Uterus (tissue), 2 donors: ENCODE data around the gene UQCC2.

Source experiments
- CTCF ChIP-seq, 4 experiments: fragments of 200-600 bp in 2 of 4; fragments of 450-650 bp in 2 of 4; sonication (generic) in 2 of 4; IDR thresholded peaks; one replicate each; pipeline ENCODE4 v1.5.1; 2016 to 2019; ENCODE audit warnings: antibody characterized with exemption in 4 of 4, mild to moderate bottlenecking in 2 of 4, moderate library complexity in 1 of 4
- POLR2A ChIP-seq, 2 donors: fragments of 450-650 bp; IDR thresholded peaks; one replicate each; pipeline ENCODE4 v1.6.1; 2016; ENCODE audit warnings: antibody characterized with exemption in 2 of 2, mild to moderate bottlenecking in 1 of 2, moderate library complexity in 1 of 2

DNA sequence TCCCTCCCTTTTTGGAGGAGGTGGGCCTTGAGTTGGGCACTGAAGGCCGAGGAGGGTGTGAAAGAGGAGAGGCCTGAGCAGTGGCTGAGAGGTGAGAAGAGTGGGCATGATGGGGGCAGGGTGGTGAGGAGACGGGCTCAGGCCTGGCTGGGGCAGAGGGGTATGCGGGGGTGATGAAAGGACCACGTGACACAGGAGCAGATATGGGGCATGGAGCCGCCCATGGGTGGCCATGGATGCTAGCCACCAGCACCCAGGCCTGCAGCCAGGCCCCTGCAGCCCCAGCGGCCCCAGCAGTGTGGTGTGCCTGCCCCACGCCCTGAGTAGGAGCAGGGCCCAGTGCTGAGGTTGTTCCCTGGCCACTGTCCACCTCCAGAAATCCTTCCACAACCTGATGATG is 26.5 kb downstream of the UQCC2 start:
- TF ChIP-seq CTCF (IDR thresholded peaks at IDR 0.05) (no peak), POLR2A (IDR thresholded peaks at IDR 0.05) (no peak)
